ENCODE measurements around the gene SSC4D. TPM values are rescaled to one million over a fixed set of nuclear protein-coding genes. Genes with fewer than 3 reads are reported as not detected.
A peak's percentile ranks its signal among the peaks of the same experiment; 100 is the strongest.
"Not testable (repeated sequence)": the region's sequence is repeated elsewhere in the genome, so short reads cannot be mapped to it uniquely, and the experiment has no call there.

The SSC4D gene
- total RNA-seq, 2 experiments from 2014 or later = 0.37 to 0.40 TPM

DNA sequence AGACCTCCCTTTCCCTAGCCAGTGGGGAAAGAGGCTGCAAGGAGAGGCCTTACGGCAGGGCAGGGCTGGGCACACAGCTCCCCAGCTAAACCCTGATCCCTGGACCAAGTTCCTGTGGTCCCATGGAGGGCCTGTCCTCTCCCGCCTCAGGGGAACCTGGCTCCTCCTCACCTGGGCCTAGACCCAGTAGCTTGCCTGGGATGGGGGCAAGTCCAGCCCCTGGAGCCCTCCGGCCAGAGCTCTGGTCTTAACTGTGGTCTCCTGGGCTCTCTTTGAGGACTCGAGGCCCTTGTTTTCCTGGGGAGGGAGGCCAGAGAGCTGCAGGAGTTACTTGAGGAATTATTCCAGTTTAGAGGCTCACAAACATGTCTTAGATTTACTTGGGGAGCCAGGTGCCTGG, 16.7 kb upstream of the SSC4D start:
- H3K9me3 Mint-ChIP-seq = no peaks in the 10 kb centered on the region
- DNase-seq = no peak
- H3K27me3 Mint-ChIP-seq = no peaks in the 10 kb centered on the region
- H3K4me1 Mint-ChIP-seq = peaks cover 6% of the 10 kb centered on the region
- H3K4me3 Mint-ChIP-seq = no peak overlapping the region
- no peak overlapping the region for H3K27ac Mint-ChIP-seq
- no peaks in the 10 kb centered on the region for H3K36me3 Mint-ChIP-seq

DNA sequence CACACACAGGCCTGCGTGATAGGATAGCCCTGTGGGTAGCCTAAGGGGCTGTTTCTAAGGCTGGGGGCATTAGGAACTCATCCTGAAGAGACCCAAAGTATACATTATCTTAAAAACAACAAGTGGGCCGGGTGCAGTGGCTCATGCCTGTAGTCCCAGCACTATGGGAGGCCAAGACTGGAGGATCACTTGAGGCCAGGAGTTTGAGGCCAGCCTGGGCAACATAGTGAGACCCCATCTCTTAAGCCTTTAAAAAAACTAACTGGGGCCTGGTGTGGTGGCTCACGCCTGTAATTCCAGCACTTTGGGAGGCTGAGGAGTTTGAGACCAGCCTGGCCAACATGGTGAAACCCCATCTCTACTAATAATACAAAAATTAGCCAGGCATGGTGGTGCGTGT, 16.1 kb upstream of the SSC4D start:
- DNase-seq, H3K27me3 Mint-ChIP-seq, H3K4me3 Mint-ChIP-seq, H3K27ac Mint-ChIP-seq, H3K36me3 Mint-ChIP-seq, H3K4me1 Mint-ChIP-seq, H3K9me3 Mint-ChIP-seq: not testable (repeated sequence)

DNA sequence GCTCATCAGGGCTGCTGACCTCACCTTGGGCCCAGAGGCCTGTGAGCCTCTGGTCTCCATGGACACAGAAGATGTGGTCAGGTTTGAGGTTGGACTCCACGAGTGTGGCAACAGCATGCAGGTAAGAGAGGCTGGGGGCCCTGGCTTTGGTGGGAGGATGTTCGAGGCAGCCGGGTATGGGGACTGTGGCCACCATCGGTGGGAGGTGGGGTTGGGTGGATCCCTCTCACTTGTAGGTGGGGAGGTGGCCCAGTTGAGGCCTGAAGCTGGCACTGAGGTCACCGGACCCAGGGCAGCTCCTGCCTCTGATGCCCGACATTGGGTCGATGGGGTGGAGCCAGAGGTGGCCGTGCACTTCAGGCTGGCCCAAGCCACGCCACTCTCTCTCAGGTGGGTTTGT, 15.7 kb upstream of the SSC4D start:
- DNase-seq = no peak
- H3K36me3 Mint-ChIP-seq = no peaks in the 10 kb centered on the region
- no peak overlapping the region for H3K4me3 Mint-ChIP-seq
- H3K9me3 Mint-ChIP-seq = no peaks in the 10 kb centered on the region
- peaks cover 6% of the 10 kb centered on the region for H3K4me1 Mint-ChIP-seq
- H3K27me3 Mint-ChIP-seq = no peaks in the 10 kb centered on the region
- no peak overlapping the region for H3K27ac Mint-ChIP-seq

DNA sequence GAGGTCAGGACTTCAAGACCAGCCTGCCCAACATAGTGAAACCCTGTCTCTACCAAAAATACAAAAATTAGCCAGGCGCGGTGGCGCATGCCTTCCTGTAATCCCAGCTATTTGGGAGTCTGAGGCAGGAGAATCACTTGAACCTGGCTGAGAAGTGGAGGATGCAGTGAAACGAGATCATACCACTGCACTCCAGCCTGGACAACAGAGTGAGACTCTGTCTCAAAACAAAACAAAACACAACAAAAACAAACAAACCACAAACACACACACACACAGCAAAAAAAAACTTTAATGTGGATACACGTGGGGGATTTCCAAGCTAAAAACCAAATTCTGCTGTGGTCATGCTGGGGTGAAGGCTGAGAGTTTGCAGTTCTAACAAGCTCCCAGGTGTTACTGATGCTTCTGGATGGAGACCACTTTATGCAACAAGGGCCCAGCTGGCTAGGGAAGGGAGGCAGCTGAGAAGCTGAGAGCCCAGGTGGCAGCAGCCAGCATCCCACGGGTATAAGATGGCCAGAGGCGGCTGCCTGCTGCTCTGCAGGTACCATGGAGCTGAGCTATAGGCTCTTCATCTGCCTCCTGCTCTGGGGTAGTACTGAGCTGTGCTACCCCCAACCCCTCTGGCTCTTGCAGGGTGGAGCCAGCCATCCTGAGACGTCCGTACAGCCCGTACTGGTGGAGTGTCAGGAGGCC, 15.1 kb upstream of the SSC4D start, which contains the start of gene ZP3:
Gene ZP3 (plus strand): TSS at position 538 of the 699 bp plus-strand sequence. CDS start 15 bp downstream, at position 553.
- Mint-ChIP-seq H3K4me1 (peaks cover 6% of the 10 kb centered on the region), H3K27me3 (no peaks in the 10 kb centered on the region), H3K36me3 (no peaks in the 10 kb centered on the region), H3K9me3 (no peaks in the 10 kb centered on the region), H3K4me3 (no peak within 1 kb of the TSS), H3K27ac (no peak within 1 kb of the TSS)
- DNase-seq = no peak

DNA sequence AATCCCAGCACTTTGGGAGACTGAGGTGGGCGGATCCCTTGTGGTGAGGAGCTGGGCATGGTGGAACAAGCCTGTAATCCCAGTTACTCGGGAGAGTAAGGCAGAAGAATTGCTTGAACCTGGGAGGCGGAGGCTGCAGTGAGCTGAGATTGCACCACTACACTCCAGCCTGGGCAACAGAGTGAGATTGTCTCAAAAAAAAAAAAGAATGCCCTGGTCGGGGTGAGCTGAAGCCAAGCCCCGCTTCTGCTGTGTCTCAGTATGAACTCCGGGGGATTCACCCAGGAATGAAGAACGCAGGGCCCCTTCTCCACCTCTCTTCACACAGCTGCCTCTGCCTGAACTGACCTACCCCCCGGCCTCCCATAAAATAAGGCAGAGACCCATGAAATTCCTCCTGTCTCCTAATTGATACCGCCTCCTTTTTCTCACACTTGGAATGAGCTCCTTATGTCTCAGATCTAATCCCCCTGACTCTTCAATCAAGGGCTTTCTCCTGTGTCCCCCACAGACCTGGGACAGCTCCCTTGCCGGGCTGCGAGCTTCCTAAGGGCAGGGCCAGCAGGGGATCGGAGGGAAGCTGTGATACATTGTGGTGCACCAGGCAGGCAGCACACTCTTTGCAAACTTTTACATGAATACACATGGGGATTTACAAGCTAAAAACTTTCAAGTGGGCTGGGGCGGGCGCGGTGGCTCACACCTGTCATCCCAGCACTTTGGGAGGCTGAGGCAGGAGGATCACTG, 14.3 kb upstream of the SSC4D start:
- H3K9me3 Mint-ChIP-seq = no peaks in the 10 kb centered on the region
- H3K36me3 Mint-ChIP-seq = no peaks in the 10 kb centered on the region
- H3K27ac Mint-ChIP-seq = no peak overlapping the region
- no peak for DNase-seq
- H3K4me1 Mint-ChIP-seq = peaks cover 4% of the 10 kb centered on the region
- H3K27me3 Mint-ChIP-seq = no peaks in the 10 kb centered on the region
- H3K4me3 Mint-ChIP-seq = no peak overlapping the region

DNA sequence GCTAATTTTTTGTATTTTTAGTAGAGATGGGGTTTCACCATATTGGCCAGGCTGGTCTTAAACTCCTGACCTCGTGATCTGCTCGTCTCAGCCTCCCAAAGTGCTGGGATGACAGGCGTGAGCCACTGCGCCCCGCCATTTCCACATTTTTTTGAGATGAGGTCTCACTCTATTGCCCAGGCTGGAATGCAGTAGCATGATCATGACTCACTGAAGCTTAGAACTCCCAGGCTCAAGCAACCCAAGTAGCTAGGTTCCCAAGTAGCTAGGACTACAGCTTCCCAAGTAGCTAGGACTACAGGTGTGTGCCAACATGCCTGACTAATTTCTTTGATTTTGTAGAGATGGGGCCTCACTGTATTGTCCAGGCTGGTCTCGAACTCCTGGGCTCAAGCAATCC, 11.6 kb upstream of the SSC4D start:
- H3K9me3 Mint-ChIP-seq, H3K4me3 Mint-ChIP-seq, H3K4me1 Mint-ChIP-seq, H3K27ac Mint-ChIP-seq, DNase-seq, H3K27me3 Mint-ChIP-seq, H3K36me3 Mint-ChIP-seq: not testable (repeated sequence)

DNA sequence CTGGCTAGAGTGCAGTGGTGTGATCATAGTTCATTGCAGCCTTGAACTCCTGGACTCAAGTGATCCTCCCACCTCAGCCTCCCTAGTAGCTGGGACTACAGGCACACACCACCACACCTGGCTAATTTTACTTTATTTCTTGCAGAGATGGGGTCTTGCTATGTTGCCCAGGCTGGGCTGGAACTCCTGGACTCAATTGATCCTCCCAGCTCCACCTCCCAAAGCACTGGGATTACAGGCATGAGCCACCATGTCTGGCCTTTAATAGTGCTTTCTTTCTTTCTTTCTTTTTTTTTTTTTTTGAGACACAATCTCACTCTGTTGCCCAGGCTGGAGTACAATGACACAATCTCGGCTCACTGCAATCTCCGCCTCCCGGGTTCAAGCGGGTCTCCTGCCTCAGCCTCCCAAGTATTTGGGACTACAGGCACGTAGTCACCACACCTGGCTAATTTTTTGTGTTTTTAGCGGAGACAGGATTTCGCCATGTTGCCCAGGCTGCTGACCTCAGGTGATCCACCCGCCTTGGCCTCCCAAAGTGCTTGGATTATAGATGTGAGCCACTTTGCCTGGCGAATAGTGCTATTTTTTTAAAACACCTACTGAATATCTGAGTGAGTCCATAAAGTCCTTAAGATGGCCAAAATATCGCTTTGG, 8.3 kb upstream of the SSC4D start:
- not testable (repeated sequence) for H3K9me3 Mint-ChIP-seq, H3K36me3 Mint-ChIP-seq, H3K27ac Mint-ChIP-seq, H3K4me3 Mint-ChIP-seq, H3K4me1 Mint-ChIP-seq, H3K27me3 Mint-ChIP-seq, DNase-seq

DNA sequence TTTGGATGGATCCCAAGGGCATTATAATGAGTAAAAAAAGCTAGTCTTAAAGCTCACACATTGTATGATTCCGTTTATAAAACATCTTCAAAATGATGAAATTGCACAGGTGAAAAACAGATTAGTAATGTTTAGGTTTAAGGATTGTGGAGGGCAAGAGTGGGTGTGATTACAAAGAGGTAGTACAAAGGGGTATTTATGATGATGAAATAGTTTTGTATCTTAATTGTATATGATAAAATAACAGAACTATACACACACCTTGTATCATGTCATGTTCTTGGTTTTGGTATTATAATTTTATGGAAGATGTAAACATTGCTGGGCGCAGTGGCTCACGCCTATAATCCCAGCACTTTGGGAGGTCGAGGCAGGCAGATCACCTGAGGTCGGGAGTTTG, 2.8 kb upstream of the SSC4D start:
- no peaks in the 10 kb centered on the region for H3K9me3 Mint-ChIP-seq

DNA sequence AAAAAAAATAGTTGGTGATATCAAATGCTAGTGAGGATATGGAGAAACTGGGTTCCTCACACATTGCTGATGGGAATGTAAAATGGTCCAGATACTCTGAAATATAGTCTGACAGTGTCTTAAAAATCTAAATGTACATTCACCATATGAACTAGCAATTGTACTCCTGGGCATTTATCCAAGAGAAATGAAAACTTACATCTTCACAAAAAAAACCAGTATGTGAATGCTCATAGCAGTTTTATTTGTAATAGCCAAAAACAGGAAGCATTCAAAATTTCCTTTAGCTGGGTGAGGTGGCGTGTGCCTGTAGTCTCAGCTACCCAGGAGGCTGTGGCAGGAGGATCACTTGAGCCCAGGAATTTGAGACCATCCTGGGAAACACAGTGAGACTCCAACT, 2.1 kb upstream of the SSC4D start:
- Mint-ChIP-seq H3K4me1 (no peaks in the 10 kb centered on the region), H3K27ac (no peak overlapping the region), H3K27me3 (no peaks in the 10 kb centered on the region), H3K36me3 (no peaks in the 10 kb centered on the region), H3K4me3 (no peak overlapping the region), H3K9me3 (no peaks in the 10 kb centered on the region)
- DNase-seq = no peak

More for the DNA sequence above, 2.8 kb upstream of the SSC4D start:
- H3K4me1 Mint-ChIP-seq = no peaks in the 10 kb centered on the region
- DNase-seq = no peak
- peak overlapping the region; percentile 31 for H3K27ac Mint-ChIP-seq
- H3K27me3 Mint-ChIP-seq = no peaks in the 10 kb centered on the region
- H3K36me3 Mint-ChIP-seq = no peaks in the 10 kb centered on the region
- no peak overlapping the region for H3K4me3 Mint-ChIP-seq

DNA sequence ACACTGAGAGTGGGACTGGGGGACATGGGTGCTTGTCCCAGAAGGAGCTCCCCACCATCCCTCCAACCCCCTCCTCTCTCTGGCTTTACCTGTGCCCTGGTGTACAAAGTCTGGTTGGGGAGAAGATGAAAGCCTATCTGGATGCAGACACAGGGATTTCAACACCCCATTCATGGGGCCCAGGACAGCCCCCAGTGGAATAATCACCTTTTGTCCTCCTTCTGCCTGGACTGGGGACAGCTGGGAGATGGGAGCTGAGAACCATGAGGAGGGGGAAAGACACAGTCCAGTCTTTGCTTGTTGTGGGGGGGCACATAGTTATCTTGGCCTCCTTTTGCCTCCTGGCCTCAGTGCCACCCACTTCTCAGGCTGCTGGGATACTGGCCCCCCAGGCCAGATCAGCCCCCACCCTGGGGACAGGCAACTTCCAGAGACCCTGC, 1.4 kb downstream of the SSC4D start:
- no peaks in the 10 kb centered on the region for H3K9me3 Mint-ChIP-seq
- no peak overlapping the region for H3K4me3 Mint-ChIP-seq
- no peaks in the 10 kb centered on the region for H3K4me1 Mint-ChIP-seq
- no peaks in the 10 kb centered on the region for H3K27me3 Mint-ChIP-seq
- no peak for DNase-seq
- no peaks in the 10 kb centered on the region for H3K36me3 Mint-ChIP-seq
- no peak overlapping the region for H3K27ac Mint-ChIP-seq

DNA sequence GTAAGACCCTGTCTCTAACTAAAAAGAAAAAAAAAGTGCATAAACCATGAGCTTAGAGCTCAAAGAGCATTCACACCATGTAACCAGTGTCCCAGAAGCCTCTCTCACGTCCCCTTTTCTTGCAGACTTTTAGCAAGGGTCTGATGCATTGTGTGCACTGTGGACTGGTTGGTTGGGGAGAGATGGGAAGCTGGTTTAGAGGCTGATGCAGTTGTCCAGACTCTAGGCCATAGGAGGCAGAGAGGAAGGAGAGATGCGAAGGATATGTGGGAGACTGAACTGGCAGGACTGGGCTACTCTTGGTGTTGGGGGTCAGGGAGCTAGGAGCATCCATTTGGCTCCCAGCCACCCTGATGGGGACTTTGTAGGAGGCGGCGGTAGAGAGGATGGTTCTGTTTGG, 1.8 kb downstream of the SSC4D start:
- no peaks in the 10 kb centered on the region for H3K27me3 Mint-ChIP-seq
- no peaks in the 10 kb centered on the region for H3K36me3 Mint-ChIP-seq
- no peaks in the 10 kb centered on the region for H3K4me1 Mint-ChIP-seq
- H3K9me3 Mint-ChIP-seq = no peaks in the 10 kb centered on the region
- no peak overlapping the region for H3K27ac Mint-ChIP-seq
- no peak for DNase-seq
- no peak overlapping the region for H3K4me3 Mint-ChIP-seq

DNA sequence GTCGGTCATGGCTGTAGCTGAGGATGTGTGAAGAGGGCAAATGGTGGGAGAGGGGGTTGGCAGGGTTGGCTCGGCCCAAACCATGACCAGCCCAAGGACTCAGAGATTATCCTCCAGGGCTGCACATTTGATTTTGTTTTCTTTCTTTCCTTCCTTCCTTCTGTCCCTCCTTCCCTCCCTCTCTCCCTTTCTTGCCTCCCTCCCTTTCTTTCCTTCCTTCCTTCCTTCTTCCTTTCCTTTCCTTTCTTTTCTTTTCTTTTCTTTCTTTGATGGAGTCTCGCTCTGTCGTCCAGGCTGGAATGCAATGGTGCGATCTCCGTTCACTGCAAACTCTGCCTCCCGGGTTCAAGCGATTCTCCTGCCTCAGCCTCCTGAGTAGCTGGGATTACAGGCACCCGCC, 3.8 kb downstream of the SSC4D start:
- no peaks in the 10 kb centered on the region for H3K9me3 Mint-ChIP-seq
- no peak overlapping the region for H3K4me3 Mint-ChIP-seq
- no peaks in the 10 kb centered on the region for H3K4me1 Mint-ChIP-seq
- H3K27ac Mint-ChIP-seq = no peak overlapping the region
- DNase-seq = no peak
- peaks cover 3% of the 10 kb centered on the region for H3K36me3 Mint-ChIP-seq
- no peaks in the 10 kb centered on the region for H3K27me3 Mint-ChIP-seq

DNA sequence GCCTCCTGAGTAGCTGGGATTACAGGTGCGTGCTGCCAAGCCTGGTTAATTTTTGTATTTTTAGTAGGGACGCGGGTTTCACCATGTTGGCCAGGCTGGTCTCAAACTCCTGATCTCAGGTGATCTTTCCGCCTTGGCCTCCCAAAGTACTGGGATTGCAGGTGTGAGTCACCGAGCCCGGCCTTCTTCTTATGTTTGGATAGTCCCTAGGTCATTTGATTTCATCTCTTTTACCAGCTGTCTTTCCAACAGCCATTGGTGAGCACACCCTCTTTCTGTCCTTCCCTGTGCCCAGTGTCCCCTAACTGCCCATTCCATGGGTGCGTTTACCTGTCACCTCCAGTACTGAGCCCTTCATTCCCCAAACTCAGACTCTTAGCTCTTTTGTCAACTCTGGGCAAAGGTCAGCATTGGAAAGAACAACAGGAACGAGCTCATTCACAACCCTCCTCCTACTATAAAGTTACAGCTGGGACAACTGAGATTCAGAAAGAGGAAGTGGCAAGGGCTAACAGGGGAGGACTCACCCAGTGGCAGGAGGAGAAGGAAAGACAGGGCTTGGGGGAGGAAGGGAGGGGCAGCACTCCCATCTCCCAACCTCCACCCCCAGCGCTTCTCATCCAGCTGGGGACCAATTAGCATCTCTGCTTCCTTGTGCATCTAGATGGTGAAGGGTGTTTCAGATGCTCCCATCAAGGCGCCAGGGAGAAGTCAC, 5.6 kb downstream of the SSC4D start:
- H3K27me3 Mint-ChIP-seq = no peaks in the 10 kb centered on the region
- peaks cover 3% of the 10 kb centered on the region for H3K36me3 Mint-ChIP-seq
- H3K4me1 Mint-ChIP-seq = no peaks in the 10 kb centered on the region
- H3K27ac Mint-ChIP-seq = no peak overlapping the region
- no peak overlapping the region for H3K4me3 Mint-ChIP-seq
- no peaks in the 10 kb centered on the region for H3K9me3 Mint-ChIP-seq
- DNase-seq = no peak

DNA sequence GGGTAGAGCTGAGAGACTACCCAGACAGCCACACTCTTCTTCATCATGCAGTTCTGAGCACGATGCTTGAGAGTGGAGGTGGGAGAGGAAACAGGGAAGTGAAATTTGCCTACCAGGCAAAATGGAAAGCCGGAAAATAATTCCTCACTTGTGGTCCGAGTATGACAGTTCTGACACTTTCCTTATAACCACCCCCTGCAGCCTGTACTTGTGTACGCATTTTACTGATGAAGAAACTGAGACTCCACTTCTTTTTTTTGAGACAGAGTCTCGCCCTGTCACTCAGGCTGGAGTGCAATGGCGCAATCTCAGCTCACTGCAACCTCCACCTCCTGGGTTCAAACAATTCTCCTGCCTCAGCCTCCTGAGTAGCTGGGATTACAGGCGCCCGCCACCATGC, 6.4 kb downstream of the SSC4D start:
- H3K27ac Mint-ChIP-seq, H3K4me1 Mint-ChIP-seq, H3K4me3 Mint-ChIP-seq, DNase-seq, H3K27me3 Mint-ChIP-seq, H3K9me3 Mint-ChIP-seq, H3K36me3 Mint-ChIP-seq: not testable (repeated sequence)

DNA sequence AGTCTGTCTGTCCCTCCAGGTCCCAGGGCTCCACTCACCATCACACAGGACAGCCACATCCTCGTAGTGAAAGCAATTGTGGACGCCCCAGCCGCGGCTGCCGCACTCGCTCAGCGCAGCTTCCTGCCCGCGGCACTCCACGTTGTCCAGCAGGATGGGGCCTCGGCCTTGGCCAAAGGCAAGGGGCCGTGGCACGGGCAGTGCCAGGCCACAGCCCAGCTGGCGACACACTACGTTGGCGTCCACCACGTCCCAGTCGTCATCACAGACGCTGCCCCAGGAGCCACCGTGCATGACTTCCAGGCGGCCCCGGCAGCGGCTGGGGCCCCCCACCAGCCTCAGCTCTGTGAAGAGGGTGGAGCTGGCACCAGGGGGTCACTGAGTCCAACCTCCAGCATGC, 9.2 kb downstream of the SSC4D start:
- Mint-ChIP-seq H3K36me3 (peaks cover 5% of the 10 kb centered on the region), H3K27me3 (no peaks in the 10 kb centered on the region), H3K9me3 (no peaks in the 10 kb centered on the region), H3K27ac (no peak overlapping the region), H3K4me3 (no peak overlapping the region), H3K4me1 (peaks cover 11% of the 10 kb centered on the region)
- DNase-seq = no peak

Data from activated naive CD8-positive, alpha-beta T cell treated with anti-CD3 and anti-CD28 coated beads for 36 hours (primary cell).